ENCODE measurements around the gene CD8A. TPM values are rescaled to one million over a fixed set of nuclear protein-coding genes. Genes with fewer than 3 reads are reported as not detected.

CD8A gene
- polyA plus RNA-seq, 1 of the 3 experiments (the other 2 are of a cell fraction), result 0.05 TPM

DNA sequence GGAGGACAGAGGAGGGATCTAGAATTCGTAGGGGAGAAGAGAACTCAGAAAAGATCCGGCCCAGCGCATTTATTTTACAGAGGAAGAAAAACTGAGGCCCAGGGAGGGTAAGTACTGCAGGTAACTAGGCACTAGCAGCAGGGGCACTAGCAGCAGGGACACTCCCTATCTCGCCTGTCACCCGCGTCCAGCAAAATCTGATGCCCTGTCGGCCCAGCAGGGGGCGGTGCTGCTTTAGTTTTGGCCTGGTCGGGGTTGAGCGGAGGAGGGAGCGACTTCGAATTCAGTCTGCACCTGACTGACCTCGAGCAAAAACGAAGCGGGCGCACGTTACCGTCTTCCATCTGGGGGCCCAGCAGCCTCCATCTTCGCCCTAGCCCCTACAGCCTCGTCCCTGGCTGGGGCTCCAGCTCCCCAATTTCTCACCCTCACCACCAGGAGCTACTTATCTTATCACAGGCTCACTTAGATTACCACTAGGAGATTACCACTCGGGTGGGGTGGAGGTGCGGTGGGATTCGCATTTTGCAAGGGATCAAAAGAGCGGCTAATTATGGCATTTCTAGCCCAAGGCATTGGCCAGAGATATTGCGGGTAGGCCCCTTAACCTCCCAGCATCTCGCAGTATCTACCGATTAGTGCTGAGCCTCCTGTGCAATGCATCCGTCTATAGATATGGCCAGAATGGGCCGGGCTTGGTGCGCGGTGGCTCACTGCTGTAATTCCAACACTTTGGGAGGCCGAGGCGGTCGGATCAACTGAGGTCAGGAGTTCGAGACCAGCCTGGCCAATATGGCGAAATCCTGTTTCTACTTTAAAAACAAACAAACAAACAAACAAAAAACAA lies 17.8 kb upstream of the CD8A start (continued):
- TF ChIP-seq, protein P1, sequence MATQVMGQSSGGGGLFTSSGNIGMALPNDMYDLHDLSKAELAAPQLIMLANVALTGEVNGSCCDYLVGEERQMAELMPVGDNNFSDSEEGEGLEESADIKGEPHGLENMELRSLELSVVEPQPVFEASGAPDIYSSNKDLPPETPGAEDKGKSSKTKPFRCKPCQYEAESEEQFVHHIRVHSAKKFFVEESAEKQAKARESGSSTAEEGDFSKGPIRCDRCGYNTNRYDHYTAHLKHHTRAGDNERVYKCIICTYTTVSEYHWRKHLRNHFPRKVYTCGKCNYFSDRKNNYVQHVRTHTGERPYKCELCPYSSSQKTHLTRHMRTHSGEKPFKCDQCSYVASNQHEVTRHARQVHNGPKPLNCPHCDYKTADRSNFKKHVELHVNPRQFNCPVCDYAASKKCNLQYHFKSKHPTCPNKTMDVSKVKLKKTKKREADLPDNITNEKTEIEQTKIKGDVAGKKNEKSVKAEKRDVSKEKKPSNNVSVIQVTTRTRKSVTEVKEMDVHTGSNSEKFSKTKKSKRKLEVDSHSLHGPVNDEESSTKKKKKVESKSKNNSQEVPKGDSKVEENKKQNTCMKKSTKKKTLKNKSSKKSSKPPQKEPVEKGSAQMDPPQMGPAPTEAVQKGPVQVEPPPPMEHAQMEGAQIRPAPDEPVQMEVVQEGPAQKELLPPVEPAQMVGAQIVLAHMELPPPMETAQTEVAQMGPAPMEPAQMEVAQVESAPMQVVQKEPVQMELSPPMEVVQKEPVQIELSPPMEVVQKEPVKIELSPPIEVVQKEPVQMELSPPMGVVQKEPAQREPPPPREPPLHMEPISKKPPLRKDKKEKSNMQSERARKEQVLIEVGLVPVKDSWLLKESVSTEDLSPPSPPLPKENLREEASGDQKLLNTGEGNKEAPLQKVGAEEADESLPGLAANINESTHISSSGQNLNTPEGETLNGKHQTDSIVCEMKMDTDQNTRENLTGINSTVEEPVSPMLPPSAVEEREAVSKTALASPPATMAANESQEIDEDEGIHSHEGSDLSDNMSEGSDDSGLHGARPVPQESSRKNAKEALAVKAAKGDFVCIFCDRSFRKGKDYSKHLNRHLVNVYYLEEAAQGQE (IDR thresholded peaks at IDR 0.05; ENCODE audit: low read depth, low read length), result 0 out of 2 replicates have a peak, but pooled peaks have one; percentile 19
- TF ChIP-seq EP300 (IDR thresholded peaks at IDR 0.05; ENCODE audit: borderline replicate concordance in 1 of 2, low read depth in 1 of 2, low read length in 1 of 2), result no peak
- no peak for TF ChIP-seq TAF1 (IDR thresholded peaks at IDR 0.05; ENCODE audit: borderline replicate concordance, low read depth, low read length)
- no peak for TF ChIP-seq FOXM1 (IDR thresholded peaks at IDR 0.05; ENCODE audit: low read depth)
- TF ChIP-seq JUND (IDR thresholded peaks at IDR 0.05), result no peak
- TF ChIP-seq RAD21 (IDR thresholded peaks at IDR 0.05; ENCODE audit: low read length), result peak; percentile 93

DNA sequence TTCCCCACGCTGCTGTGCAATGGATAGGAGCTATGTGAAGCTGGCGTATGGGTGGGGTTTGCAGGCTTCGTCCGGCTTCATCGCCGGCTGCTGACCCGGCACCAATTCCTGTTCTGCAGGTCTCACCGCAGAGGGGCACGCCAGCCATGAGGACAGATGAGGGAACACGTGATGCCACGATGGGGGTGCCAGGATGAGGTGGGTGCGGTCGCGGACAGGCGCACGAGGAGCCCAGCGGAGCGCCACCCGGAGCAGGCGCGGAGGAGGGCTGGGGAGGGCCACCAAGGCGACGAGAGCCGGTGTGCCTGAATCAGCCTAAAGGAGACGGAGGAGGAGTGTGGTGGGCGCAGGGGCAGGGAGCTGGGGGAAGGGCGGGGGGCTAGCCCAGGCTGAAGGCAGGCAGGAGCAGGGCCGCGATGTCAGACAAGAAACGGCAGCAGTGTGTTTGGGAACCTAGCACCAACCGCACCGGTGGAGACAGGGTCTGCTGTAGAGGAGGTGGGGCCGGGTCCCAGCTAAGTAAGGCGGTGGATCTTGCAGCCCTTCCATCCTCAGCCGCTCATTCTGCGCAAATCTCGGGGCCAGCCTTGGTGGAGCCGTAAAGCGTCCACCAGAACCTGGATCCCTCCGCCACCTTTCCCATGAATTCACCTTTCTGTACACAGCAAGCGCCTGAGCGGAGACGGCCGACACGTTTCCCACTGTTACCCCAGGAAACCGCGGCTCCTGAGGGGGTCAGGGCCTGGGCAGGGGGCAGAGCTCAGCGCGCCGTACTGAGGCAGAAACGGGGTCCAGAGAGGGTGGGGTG lies 17.0 kb upstream of the CD8A start:
- Histone ChIP-seq H3K27ac (ENCODE audit: low read depth in 2 of 2, low read length in 1 of 2) (peak overlapping the region in 1 of 2 experiments; percentile 73; a peak in 2 of 4 replicates), H3K9me3 (no peaks in the 10 kb centered on the region), H3F3A (replicated peaks; ENCODE audit: insufficient read depth) (no peaks in the 10 kb centered on the region), H3K4me3 (ENCODE audit: low read depth in 2 of 2, low read length in 1 of 2) (peak overlapping the region; percentile 53 to 70), H4K20me1 (ENCODE audit: insufficient read depth) (no peaks in the 10 kb centered on the region), H3K4me1 (ENCODE audit: control insufficient read depth in 1 of 2, insufficient read depth in 2 of 2, low read depth in 1 of 2, low read length in 1 of 2) (peaks cover 0 to 11% of the 10 kb centered on the region in 2 experiments; a peak in 2 of 4 replicates), H3K9ac (no peak overlapping the region), H2AFZ (ENCODE audit: low read depth) (peak overlapping the region; percentile 92), H3K27me3 (ENCODE audit: insufficient read depth) (no peaks in the 10 kb centered on the region; the same call in 1 of the 2 replicates), H3K79me2 (ENCODE audit: insufficient read depth) (no peaks in the 10 kb centered on the region), H3K9me2 (no peaks in the 10 kb centered on the region), H3K4me2 (peak overlapping the region; percentile 98), H3K36me3 (replicated peaks in 1 of 2; ENCODE audit: control insufficient read depth in 1 of 2, insufficient read depth in 2 of 2, low read length in 1 of 2) (no peaks in the 10 kb centered on the region)
- CTCF ChIA-PET, result interaction anchor here (0.7 to 2.7 kb wide), 11 partner anchors 8 to 188 kb away, joined by 3 to 25 read pairs (median 4); partner anchors contain the start of gene CD8A
- DNase-seq, result peak; percentile 92
- POLR2A ChIA-PET, result interaction anchor here (0.6 to 1.2 kb wide), 3 partner anchors 10 to 20 kb away, joined by 3 read pairs; no protein-coding TSS in a partner anchor
- under 1% methylated on average over 33 of the region's 51 CpGs for WGBS (ENCODE audit: low lambda C conversion rate)
- TF ChIP-seq SIN3A (IDR thresholded peaks at IDR 0.05; ENCODE audit: borderline replicate concordance, low read depth, low read length) (no peak), RFX5 (IDR thresholded peaks at IDR 0.05; ENCODE audit: low read length) (no peak), ELF1 (IDR thresholded peaks at IDR 0.05) (no peak), FOSL2 (IDR thresholded peaks at IDR 0.05; ENCODE audit: borderline replicate concordance, low read depth) (no peak), FOXJ3 (CRISPR knock-in tag; IDR thresholded peaks at IDR 0.05) (0 out of 2 replicates have a peak, but pooled peaks have one; percentile 30), GABPA (IDR thresholded peaks at IDR 0.05; ENCODE audit: low read depth) (peak; percentile 60), EP300 (IDR thresholded peaks at IDR 0.05; ENCODE audit: borderline replicate concordance in 1 of 2, low read depth in 1 of 2, low read length in 1 of 2) (no peak), TAF1 (IDR thresholded peaks at IDR 0.05; ENCODE audit: borderline replicate concordance, low read depth, low read length) (no peak), YY1 (IDR thresholded peaks at IDR 0.05; ENCODE audit: low read depth) (no peak)
- TF ChIP-seq, protein P2, sequence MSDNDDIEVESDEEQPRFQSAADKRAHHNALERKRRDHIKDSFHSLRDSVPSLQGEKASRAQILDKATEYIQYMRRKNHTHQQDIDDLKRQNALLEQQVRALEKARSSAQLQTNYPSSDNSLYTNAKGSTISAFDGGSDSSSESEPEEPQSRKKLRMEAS (IDR thresholded peaks at IDR 0.05; ENCODE audit: low read depth), result peak; percentile 84
- TF ChIP-seq, protein P3, sequence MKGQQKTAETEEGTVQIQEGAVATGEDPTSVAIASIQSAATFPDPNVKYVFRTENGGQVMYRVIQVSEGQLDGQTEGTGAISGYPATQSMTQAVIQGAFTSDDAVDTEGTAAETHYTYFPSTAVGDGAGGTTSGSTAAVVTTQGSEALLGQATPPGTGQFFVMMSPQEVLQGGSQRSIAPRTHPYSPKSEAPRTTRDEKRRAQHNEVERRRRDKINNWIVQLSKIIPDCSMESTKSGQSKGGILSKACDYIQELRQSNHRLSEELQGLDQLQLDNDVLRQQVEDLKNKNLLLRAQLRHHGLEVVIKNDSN (IDR thresholded peaks at IDR 0.05; ENCODE audit: borderline replicate concordance, low read depth), result peak; percentile 82
- TF ChIP-seq, protein P4, sequence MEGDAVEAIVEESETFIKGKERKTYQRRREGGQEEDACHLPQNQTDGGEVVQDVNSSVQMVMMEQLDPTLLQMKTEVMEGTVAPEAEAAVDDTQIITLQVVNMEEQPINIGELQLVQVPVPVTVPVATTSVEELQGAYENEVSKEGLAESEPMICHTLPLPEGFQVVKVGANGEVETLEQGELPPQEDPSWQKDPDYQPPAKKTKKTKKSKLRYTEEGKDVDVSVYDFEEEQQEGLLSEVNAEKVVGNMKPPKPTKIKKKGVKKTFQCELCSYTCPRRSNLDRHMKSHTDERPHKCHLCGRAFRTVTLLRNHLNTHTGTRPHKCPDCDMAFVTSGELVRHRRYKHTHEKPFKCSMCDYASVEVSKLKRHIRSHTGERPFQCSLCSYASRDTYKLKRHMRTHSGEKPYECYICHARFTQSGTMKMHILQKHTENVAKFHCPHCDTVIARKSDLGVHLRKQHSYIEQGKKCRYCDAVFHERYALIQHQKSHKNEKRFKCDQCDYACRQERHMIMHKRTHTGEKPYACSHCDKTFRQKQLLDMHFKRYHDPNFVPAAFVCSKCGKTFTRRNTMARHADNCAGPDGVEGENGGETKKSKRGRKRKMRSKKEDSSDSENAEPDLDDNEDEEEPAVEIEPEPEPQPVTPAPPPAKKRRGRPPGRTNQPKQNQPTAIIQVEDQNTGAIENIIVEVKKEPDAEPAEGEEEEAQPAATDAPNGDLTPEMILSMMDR (IDR thresholded peaks at IDR 0.05), result no peak
- TF ChIP-seq, protein P1 (IDR thresholded peaks at IDR 0.05; ENCODE audit: low read depth, low read length), result no peak
